Body of pancreas (tissue), 4 donors: ENCODE data around the gene EMILIN2.

Source experiments
- CTCF ChIP-seq, 7 experiments: fragments of 450-650 bp in 4 of 7; fragments of 200-600 bp in 3 of 7; sonication (generic) in 3 of 7; IDR thresholded peaks; one replicate each; pipeline ENCODE4 v1.5.1; 2016 to 2019; ENCODE audit warnings: antibody characterized with exemption in 7 of 7
- POLR2A ChIP-seq, 3 donors: fragments of 450-650 bp; IDR thresholded peaks; one replicate each; pipeline ENCODE4 v1.6.1; 2016; ENCODE audit warnings: antibody characterized with exemption in 3 of 3, mild to moderate bottlenecking in 2 of 3

GRCh38 chr18:2880473-2880872 lies 33.7 kb downstream of the EMILIN2 start:
- no peak for TF ChIP-seq CTCF (IDR thresholded peaks at IDR 0.05)
- no peak for TF ChIP-seq POLR2A (IDR thresholded peaks at IDR 0.05)
